ENCODE measurements around the gene PTPRF.

- TF ChIP-seq CREB1 (IDR thresholded peaks at IDR 0.05; ENCODE audit: low read depth) (no peak), TAF1 (IDR thresholded peaks at IDR 0.05; ENCODE audit: low read depth) (no peak), RAD21 (IDR thresholded peaks at IDR 0.05; ENCODE audit: low read depth) (no peak), FOXM1 (IDR thresholded peaks at IDR 0.05; ENCODE audit: borderline replicate concordance, low read depth) (no peak), NFIC (IDR thresholded peaks at IDR 0.05) (no peak), YY1 (IDR thresholded peaks at IDR 0.05; ENCODE audit: low read depth) (no peak), MAX (IDR thresholded peaks at IDR 0.05) (no peak), EP300 (IDR thresholded peaks at IDR 0.05; ENCODE audit: borderline replicate concordance) (no peak), TCF12 (IDR thresholded peaks at IDR 0.05; ENCODE audit: low read depth) (no peak), EGR1 (IDR thresholded peaks at IDR 0.05) (no peak), CEBPB (IDR thresholded peaks at IDR 0.05) (no peak), TEAD4 (IDR thresholded peaks at IDR 0.05) (no peak), ZBTB7A (IDR thresholded peaks at IDR 0.05; ENCODE audit: low read depth) (no peak)
- TF ChIP-seq, protein P1, sequence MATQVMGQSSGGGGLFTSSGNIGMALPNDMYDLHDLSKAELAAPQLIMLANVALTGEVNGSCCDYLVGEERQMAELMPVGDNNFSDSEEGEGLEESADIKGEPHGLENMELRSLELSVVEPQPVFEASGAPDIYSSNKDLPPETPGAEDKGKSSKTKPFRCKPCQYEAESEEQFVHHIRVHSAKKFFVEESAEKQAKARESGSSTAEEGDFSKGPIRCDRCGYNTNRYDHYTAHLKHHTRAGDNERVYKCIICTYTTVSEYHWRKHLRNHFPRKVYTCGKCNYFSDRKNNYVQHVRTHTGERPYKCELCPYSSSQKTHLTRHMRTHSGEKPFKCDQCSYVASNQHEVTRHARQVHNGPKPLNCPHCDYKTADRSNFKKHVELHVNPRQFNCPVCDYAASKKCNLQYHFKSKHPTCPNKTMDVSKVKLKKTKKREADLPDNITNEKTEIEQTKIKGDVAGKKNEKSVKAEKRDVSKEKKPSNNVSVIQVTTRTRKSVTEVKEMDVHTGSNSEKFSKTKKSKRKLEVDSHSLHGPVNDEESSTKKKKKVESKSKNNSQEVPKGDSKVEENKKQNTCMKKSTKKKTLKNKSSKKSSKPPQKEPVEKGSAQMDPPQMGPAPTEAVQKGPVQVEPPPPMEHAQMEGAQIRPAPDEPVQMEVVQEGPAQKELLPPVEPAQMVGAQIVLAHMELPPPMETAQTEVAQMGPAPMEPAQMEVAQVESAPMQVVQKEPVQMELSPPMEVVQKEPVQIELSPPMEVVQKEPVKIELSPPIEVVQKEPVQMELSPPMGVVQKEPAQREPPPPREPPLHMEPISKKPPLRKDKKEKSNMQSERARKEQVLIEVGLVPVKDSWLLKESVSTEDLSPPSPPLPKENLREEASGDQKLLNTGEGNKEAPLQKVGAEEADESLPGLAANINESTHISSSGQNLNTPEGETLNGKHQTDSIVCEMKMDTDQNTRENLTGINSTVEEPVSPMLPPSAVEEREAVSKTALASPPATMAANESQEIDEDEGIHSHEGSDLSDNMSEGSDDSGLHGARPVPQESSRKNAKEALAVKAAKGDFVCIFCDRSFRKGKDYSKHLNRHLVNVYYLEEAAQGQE (IDR thresholded peaks at IDR 0.05; ENCODE audit: low read depth), result no peak
Measured at GRCh38 chr1:43668956-43669355, 138.3 kb downstream of the PTPRF start.
